ENCODE measurements around the gene CYP39A1.

Gene CYP39A1

DNA sequence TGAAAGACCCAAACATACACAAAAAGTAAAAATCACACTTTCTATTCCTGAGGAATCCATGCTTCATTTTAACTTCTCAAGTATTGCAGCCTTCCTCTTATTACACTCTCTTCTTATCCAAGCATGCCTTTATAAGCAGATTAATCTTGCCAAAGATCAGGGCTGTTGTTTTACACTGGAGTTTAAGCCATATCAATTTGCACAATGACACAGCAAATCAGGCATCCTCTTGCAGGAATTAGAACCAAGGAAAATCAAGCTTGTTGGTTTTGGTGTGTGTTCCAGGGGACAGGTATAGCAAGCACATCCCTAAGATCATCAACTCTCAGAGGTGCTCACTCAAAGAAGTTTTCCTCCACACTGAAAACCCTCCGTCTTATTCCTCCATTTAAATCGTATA is 69.5 kb downstream of the CYP39A1 start:
- no peak overlapping the region for H3K4me3 ChIP-seq (ENCODE audit: low read depth, low read length, poor library complexity, severe bottlenecking)
- no peaks in the 10 kb centered on the region for H3K27me3 ChIP-seq (ENCODE audit: insufficient read depth, low read length)
- H3K4me2 ChIP-seq (ENCODE audit: low read length): no peak overlapping the region
- H3K27ac ChIP-seq (ENCODE audit: low read depth, low read length, poor library complexity, severe bottlenecking): no peak overlapping the region
- H3K4me1 ChIP-seq (ENCODE audit: insufficient read depth, low read length, severe bottlenecking): no peaks in the 10 kb centered on the region
- TF ChIP-seq, protein P1, sequence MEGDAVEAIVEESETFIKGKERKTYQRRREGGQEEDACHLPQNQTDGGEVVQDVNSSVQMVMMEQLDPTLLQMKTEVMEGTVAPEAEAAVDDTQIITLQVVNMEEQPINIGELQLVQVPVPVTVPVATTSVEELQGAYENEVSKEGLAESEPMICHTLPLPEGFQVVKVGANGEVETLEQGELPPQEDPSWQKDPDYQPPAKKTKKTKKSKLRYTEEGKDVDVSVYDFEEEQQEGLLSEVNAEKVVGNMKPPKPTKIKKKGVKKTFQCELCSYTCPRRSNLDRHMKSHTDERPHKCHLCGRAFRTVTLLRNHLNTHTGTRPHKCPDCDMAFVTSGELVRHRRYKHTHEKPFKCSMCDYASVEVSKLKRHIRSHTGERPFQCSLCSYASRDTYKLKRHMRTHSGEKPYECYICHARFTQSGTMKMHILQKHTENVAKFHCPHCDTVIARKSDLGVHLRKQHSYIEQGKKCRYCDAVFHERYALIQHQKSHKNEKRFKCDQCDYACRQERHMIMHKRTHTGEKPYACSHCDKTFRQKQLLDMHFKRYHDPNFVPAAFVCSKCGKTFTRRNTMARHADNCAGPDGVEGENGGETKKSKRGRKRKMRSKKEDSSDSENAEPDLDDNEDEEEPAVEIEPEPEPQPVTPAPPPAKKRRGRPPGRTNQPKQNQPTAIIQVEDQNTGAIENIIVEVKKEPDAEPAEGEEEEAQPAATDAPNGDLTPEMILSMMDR (IDR thresholded peaks at IDR 0.05; ENCODE audit: low read length): no peak
- TF ChIP-seq EZH2 (IDR thresholded peaks at IDR 0.05; ENCODE audit: borderline replicate concordance, low read length): no peak
- H3F3A ChIP-seq (ENCODE audit: insufficient read depth, low read length): no peaks in the 10 kb centered on the region
- H4K20me1 ChIP-seq (ENCODE audit: insufficient read depth, low read length): no peaks in the 10 kb centered on the region
- H3K9me2 ChIP-seq (ENCODE audit: low read depth, low read length): no peaks in the 10 kb centered on the region
- H3K9ac ChIP-seq (ENCODE audit: low read length): no peak overlapping the region
- H3K9me3 ChIP-seq (ENCODE audit: low read length): no peaks in the 10 kb centered on the region
- no peak overlapping the region for H2AFZ ChIP-seq (ENCODE audit: low read length)
- H3K36me3 ChIP-seq (ENCODE audit: insufficient read depth, low read length): 0 out of 2 replicates have a peak, but pooled peaks cover 10% of the 10 kb centered on the region
- H3K79me2 ChIP-seq (ENCODE audit: insufficient read depth, low read length): no peaks in the 10 kb centered on the region

DNA sequence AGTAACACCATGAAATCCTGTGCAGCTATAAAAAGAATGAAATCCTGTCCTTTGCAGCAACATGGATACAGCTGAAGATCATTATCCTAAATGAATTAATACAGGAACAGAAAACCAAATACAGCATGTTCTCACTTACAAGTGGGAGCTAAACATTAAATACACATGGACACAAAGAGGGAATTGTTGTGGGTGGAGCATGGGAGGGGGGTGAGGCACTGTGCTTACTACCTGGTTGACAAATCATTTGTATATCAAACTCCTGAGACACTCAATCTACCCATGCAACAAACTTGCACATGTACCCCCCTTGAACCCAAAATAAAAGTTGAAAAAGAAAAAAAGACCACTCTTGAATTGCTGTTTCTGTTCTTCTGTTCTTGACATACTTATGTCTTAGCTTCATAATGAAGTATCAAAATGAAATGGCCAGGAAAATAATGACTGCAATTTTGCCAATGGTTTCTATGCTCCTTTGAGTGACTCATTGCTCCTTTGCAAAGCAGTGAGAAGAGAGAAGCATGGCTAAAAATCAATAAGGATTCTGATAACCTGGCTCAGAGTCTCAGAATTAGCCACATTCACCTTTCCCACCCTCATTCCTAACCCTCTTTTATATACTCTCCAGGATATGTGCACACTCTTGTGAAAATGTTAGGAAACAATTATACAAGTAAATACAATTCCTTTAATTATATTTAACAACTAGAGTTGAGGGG is 71.0 kb downstream of the CYP39A1 start:
- Histone ChIP-seq H3K27me3 (ENCODE audit: insufficient read depth, low read length) (no peaks in the 10 kb centered on the region), H4K20me1 (ENCODE audit: insufficient read depth, low read length) (no peaks in the 10 kb centered on the region), H3K9me3 (ENCODE audit: low read length) (no peaks in the 10 kb centered on the region)

DNA sequence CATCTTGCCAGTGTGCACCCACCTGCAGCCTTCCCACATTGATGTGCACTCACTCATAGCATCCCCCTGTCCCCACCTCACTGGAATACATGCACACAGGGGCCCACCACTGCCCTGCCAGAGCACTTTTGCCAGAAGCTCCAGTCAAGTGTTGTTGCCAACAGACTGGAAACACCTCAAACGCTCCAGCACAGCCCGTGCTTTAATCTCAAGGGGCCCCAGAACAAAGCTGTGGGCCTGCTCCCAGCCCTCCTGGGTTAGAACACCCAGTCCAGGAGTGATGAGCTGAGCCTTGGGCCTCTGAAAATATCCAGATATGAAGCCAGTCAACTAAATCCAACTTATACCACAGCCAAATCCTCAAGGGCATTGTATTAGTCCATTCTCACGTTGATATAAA is 77.1 kb downstream of the CYP39A1 start:
- no peaks in the 10 kb centered on the region for H4K20me1 ChIP-seq (ENCODE audit: insufficient read depth, low read length)
- no peak overlapping the region for H3K4me3 ChIP-seq (ENCODE audit: low read depth, low read length, poor library complexity, severe bottlenecking)
- H3K27me3 ChIP-seq (ENCODE audit: insufficient read depth, low read length): no peaks in the 10 kb centered on the region
- no peaks in the 10 kb centered on the region for H3K9me2 ChIP-seq (ENCODE audit: low read depth, low read length)
- no peak for TF ChIP-seq EZH2 (IDR thresholded peaks at IDR 0.05; ENCODE audit: borderline replicate concordance, low read length)
- TF ChIP-seq, protein P1 (IDR thresholded peaks at IDR 0.05; ENCODE audit: low read length): no peak
- peaks cover 18% of the 10 kb centered on the region for H3K36me3 ChIP-seq (ENCODE audit: insufficient read depth, low read length)
- no peak overlapping the region for H2AFZ ChIP-seq (ENCODE audit: low read length)
- H3K27ac ChIP-seq (ENCODE audit: low read depth, low read length, poor library complexity, severe bottlenecking): no peak overlapping the region
- no peak overlapping the region for H3K9ac ChIP-seq (ENCODE audit: low read length)
- peaks cover 4% of the 10 kb centered on the region; the same call in 1 of the 2 replicates for H3K9me3 ChIP-seq (ENCODE audit: low read length)
- H3K79me2 ChIP-seq (ENCODE audit: insufficient read depth, low read length): no peaks in the 10 kb centered on the region
- H3K4me1 ChIP-seq (ENCODE audit: insufficient read depth, low read length, severe bottlenecking): no peaks in the 10 kb centered on the region
- no peak overlapping the region for H3K4me2 ChIP-seq (ENCODE audit: low read length)
- no peaks in the 10 kb centered on the region for H3F3A ChIP-seq (ENCODE audit: insufficient read depth, low read length)

More for the DNA sequence above, 71.0 kb downstream of the CYP39A1 start:
- H2AFZ ChIP-seq (ENCODE audit: low read length): no peak overlapping the region
- no peak overlapping the region for H3K4me2 ChIP-seq (ENCODE audit: low read length)
- peaks cover 10% of the 10 kb centered on the region; the same call in 1 of the 2 replicates for H3K36me3 ChIP-seq (ENCODE audit: insufficient read depth, low read length)
- H3K9me2 ChIP-seq (ENCODE audit: low read depth, low read length): no peaks in the 10 kb centered on the region
- no peak overlapping the region for H3K9ac ChIP-seq (ENCODE audit: low read length)
- H3F3A ChIP-seq (ENCODE audit: insufficient read depth, low read length): no peaks in the 10 kb centered on the region
- TF ChIP-seq EZH2 (IDR thresholded peaks at IDR 0.05; ENCODE audit: borderline replicate concordance, low read length): no peak
- TF ChIP-seq, protein P1 (IDR thresholded peaks at IDR 0.05; ENCODE audit: low read length): no peak
- no peak overlapping the region for H3K27ac ChIP-seq (ENCODE audit: low read depth, low read length, poor library complexity, severe bottlenecking)
- H3K4me3 ChIP-seq (ENCODE audit: low read depth, low read length, poor library complexity, severe bottlenecking): no peak overlapping the region
- H3K4me1 ChIP-seq (ENCODE audit: insufficient read depth, low read length, severe bottlenecking): no peaks in the 10 kb centered on the region
- no peaks in the 10 kb centered on the region for H3K79me2 ChIP-seq (ENCODE audit: insufficient read depth, low read length)

Data from OCI-LY1 (cell line).